ENCODE data around the gene GPD1L.
"Not testable (repeated sequence)": the region's sequence is repeated elsewhere in the genome, so short reads cannot be mapped to it uniquely, and the experiment has no call there.

GPD1L gene

DNA sequence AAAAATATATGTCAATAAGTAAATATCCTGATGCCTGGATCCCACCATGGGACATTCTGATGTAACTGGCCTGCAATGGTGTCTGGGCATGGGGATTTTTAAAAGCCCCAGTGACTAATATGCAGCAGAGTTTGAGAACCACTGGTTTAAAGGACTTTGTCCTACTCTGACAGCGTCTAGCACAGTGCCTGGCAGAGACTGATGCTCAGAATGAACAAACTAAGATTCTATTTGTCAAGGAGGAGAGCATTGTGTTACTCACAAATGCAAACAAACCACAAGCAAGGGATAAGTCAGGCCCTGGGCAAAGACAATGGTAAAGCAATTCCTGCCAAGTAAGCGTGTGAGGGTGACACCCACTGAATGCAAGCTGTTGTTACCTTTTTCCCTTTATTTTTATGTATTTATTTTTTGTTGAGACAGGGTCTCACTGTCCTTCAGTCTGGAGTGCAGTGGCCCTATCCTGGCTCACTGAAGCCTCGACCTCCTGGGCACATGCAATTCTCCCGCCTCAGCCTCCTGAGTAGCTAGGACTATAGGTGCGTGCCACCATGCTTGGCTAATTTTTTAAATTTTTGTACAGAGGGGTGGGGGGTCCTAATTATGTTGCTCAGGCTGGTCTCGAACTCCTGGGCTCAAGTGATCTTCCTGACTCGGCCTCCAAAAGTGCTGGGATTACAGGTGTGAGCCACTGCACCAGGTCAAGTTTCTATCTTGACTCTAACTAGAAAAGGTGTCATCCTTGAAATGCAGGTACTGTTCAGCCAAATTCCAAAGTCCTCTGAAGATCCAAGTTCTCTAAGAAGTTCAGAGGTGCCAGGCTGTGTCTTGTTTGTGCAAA is 909 bp upstream of the GPD1L start:
- no peak for DNase-seq (ENCODE audit: low read depth)

DNA sequence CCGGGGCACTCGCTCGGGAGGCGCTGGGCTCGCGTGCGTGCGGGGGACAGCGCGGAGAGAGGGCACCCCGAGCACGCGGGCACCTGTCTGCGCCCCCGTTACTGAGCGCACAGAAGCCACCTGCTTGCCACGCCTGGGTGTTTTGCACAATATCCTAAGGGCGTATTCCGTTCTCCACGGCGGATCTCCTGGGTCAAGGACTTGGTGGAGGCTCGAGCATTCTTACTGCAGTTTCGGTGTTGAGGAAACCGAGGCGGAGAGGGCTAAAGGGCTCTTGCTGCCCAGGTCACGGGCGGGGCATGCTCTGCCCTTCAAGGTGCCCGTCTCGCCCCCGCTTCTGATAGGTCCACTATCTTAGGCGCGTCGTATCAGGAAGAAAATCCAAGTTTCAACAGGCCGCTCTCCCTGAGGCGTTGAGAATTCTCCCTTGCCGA is 526 bp downstream of the GPD1L start:
- DNase-seq (ENCODE audit: low read depth): no peak

DNA sequence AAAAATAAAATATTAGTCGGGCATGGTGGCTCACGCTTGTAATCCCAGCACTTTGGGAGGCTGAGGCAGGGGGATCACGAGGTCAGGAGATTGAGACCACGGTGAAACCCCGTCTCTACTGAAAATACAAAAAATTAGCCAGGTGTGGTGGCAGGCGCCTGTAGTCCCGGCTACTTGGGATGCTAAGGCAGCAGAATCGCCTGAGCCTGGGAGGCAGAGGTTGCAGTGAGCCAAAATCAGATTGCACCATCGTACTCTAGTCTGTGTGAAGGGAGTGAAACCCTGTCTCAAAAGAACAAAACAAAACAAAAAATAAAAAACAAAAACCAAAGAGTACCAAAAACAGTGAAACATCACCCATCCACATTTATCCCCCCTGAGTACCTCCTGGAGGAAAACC is 1.8 kb downstream of the GPD1L start:
- not testable (repeated sequence) for DNase-seq (ENCODE audit: low read depth)

DNA sequence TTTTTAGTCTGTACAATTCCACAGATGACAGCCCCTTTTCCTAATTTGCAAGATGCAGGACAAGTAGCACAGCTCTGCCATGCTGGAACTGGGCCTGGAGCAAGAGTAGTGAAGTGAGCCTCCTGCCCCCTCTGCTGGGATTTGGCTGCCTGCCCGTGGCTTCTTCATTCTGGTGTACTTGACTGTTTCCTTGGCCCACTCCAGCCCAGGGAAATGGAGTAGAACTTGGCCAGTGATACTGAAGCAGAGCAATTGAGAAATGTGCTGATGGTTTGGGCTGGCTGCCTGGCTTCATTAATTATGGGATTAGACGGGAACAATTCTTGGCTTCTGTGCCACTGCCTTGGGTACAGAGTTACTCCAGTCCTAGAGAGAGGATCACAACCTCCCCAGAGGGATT is 2.8 kb downstream of the GPD1L start:
- DNase-seq (ENCODE audit: low read depth): no peak

DNA sequence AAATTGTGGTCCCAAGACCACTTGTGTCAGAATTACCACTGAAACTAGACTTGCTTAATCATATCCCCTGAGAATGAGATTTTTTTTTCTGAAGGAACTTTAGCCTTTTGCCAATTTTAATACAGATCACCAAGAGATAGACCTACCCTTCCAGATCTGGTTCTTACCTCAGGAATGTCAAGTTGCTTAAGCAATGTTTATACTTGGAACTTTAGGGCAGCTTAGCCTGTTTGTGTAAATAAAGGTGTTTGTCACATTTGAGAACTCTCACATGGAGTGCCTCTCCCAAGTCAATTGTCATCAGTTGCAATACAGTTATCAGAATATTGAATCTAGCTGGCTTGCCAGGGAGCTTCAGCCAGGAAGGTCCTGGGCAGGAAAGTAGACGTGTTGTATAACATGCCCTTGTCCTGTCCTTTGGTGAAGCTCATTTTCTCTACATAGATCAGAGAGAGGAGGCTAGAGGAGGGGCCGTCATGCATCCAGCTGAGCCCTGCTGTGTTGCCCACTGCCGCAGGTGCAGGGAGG is 3.9 kb downstream of the GPD1L start:
- no peak for DNase-seq (ENCODE audit: low read depth)

DNA sequence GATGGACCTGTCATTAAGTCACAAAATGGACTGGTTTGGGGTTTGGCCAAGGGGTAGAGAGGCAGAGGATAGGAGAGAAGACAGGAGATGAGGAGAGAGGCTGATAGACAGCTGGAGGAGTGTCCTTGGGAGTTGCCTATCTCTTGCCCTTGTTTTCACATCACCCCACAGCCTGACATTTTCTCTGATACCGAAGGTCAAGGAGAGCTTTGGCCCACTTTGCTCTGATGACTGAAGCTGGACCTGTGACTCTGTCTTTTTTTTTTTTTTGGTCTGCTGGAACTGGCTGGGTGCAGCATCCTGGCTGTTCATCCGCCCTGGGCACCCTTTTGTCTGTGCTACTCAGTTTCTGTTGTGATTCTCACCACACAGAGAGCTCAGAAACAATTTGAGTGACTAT is 5.1 kb downstream of the GPD1L start:
- no peak for DNase-seq (ENCODE audit: low read depth)

DNA sequence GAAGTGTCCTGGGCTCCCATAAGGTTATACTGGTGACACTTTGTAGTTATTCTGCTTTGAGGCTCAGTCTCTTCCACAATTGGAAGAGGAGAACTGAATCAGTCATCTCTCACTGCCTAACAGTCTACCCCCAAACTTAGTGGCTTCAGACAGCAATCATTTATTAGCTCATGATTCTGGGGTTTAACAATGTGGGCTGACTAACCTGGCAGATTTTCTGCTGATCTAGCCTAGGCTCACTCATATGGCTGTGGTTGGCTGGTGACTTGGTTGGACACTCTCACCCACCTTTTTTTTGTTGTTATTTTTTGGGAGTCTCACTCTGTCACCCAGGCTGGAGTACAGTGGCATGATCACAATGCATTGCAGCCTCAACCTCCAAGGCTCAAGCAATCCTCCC is 7.1 kb downstream of the GPD1L start:
- DNase-seq (ENCODE audit: low read depth): no peak

DNA sequence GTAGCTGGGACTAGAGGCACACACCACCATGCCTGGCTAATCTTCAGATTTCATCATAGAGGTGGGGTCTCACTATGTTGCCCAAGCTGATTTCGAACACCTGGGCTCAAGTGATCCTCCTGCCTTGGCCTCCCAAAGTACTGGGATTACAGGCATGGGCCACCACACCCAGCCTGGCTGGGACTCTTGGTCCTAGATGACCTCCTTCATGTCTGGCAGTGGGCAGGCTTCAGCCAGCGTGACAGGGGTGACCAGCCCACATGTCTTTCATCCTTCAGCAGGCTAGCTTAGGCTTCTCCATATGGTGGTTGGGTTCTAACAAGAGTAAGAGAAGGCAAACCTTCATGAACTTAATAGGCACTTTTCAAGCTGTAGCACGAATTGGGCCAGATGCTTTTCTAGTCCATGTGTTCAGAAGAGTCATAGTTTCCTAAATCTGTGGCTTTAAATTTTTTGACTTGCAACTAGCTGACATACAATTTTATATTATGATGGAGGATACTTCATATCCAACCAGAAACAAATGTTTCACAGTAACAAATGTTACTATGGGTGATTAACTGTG is 7.6 kb downstream of the GPD1L start:
- DNase-seq (ENCODE audit: low read depth): no peak

DNA sequence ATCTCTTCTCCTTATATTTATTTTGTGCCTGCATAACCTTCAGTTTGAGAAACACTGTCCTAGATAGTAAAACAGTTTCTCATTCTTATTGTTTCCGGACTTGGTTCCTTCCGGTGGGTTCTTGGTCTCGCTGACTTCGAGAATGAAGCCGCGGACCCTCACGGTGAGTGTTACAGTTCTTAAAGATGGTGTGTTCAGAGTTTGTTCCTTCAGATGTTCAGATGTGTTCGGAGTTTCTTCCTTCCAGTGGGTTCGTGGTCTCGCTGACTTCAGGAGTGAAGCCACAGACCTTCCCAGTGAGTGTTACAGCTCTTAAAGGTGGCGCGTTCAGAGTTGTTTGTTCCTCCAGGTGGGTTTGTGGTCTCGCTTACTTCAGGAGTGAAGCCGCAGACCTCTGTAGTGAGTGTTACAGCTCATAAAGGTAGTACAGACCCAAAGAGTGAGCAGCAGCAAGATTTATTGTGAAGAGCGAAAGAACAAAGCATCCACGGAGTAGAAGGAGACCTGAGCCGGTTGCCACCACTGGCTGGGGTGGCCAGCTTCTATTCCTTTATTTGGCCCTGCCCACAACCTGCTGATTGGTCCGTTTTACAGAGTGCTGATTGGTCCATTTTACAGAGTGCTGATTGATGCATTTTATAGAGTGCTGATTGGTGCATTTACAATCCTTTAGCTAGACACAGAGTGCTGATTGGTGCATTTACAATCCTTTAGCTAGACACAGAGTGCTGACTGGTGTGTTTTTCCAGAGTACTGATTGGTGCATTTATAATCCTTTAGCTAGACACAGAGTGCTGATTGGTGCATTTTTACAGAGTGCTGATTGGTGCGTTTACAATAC is 8.3 kb downstream of the GPD1L start:
- DNase-seq (ENCODE audit: low read depth): peak; percentile 48

DNA sequence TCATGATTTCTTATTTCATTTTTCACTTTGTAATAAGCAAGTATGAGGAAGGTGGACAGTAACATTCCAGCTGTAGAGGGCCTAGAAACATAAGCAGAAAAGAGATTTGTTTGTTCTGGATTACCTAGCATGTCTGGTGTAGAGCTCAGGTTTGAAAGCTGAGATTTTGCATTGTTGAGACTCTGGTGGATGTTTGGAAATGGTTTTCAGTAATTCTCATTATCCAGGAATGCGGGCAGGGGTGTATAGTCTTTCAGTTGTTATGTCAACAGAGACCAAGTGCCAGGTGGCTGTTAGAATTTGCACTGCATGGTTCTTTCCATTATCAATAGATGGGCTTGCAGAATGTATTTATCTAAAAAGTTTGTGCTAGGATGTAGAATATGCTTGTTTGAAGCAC is 10.9 kb downstream of the GPD1L start:
- DNase-seq (ENCODE audit: low read depth): no peak

DNA sequence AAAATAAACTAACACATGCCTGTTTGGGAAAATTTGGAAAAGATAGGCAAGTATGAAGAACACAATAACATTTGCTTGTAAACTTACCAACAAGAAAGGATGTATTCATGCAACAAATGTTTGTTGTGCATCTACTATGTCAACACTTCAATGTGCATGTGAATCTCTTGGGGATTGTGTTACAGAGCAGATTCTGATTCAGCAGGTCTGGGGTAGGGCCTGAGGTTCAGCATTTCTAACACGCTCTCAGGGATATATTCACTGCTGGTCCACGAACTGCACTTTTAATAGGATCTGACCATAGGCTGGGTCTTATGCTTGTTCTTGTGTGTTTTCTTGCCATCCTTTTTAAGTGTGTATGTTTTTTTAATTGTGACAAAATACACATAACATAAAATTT is 11.8 kb downstream of the GPD1L start:
- DNase-seq (ENCODE audit: low read depth): no peak

DNA sequence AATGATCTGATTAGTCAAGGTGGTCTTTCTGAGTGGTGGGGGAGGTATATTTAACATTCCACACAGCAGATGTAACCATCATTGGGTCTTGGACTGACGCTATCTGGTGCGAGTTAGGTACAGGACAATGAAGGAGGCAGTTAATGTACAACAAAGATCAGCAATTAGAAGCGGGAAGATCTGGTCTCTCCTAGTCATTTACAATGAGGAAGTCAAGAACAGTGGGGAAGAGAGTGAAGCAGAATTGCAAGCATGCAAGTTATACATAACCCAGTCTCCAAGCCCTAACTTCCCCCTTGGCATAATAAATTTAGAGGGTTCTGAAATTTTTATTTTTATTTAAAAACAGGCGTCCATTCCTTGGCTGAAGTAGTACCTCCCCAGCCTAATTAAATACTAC is 14.1 kb downstream of the GPD1L start:
- no peak for DNase-seq (ENCODE audit: low read depth)

DNA sequence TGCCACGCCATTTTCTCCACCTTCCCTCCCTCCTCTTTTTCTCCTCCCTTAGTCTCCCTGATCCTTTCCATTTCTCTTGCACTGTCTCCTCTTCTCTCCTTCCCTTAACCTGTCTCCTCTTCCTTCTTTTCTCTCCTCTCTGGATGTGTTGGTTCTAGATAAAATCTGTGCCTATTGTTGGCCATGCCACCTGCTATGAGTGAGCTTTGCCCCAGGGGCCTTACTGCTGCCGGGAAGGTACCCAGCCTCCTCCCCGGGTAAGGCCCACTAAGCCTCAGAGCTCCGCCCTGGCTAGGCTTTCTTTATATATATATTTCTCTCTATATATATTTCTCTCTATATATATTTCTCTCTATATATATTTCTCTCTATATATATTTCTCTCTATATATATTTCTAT is 14.7 kb downstream of the GPD1L start:
- no peak for DNase-seq (ENCODE audit: low read depth)

DNA sequence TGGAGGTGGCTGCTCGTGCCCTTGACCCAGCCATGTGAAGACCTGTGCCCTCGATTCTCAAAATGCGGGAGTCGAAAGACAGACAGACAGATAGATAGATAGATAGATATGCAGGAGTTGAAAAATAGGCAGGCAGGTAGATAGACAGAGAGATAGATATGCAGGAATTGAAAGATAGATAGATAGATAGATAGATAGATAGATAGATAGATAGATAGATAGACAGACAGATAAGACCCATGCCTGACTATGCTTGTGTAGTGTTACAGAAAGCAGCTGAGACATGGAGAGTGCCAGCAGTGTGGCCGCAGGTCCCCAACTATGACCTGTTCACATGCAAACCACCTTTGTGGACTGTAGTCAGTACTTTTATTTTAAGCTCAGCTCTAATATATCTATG is 17.2 kb downstream of the GPD1L start:
- DNase-seq (ENCODE audit: low read depth): no peak

DNA sequence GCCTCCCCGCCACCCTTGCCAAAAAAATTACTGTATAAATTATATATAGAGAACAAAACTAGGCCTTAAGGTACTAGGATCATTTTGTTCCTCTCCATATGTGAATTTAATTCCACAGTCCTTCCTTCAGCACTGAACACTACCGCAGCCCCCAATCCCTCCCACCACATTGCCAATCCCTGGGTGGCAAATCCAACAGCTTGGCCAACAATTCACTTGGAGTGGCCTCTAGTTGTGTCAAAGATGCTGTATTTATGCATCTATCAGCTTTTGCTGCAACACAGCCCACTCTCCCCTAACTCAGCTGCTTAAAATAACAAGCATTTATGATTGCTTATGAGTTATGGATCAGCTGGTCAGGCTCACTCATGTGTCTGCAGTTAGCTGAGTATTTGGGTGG is 18.6 kb downstream of the GPD1L start:
- DNase-seq (ENCODE audit: low read depth): no peak

DNA sequence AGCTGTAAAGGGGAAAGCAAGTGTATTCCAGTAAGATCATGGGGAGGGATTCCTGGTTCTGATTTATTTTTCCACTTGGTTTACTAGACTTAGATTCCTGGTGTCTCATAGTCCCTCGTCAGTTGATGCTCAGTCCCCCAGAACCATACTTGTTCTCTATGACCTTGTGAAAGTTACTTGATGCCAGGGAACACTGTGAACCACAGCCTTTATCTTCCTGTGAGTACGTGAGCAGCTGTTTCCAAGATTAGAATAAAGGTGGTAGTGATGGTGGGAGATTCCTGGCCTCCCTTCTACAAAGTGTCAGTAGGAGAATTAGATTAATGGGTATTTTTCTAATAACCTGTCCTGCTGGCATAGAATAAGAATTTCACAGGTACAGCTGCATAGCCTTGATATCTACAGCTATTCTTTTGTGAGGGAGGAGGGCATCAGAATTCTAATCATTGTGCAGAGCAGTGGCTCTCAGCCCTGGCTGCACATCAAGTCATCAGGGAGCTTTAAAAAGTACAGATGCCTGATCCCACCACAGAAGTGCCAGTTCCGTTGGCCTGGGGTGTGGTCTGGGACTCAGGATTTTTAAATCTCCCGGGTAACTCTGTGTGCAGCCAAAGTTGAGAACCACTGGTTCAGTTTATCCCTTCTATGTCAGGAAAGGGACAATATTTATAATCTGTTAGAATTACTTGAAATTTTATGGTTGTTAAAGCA is 20.0 kb downstream of the GPD1L start:
- DNase-seq (ENCODE audit: low read depth): no peak

DNA sequence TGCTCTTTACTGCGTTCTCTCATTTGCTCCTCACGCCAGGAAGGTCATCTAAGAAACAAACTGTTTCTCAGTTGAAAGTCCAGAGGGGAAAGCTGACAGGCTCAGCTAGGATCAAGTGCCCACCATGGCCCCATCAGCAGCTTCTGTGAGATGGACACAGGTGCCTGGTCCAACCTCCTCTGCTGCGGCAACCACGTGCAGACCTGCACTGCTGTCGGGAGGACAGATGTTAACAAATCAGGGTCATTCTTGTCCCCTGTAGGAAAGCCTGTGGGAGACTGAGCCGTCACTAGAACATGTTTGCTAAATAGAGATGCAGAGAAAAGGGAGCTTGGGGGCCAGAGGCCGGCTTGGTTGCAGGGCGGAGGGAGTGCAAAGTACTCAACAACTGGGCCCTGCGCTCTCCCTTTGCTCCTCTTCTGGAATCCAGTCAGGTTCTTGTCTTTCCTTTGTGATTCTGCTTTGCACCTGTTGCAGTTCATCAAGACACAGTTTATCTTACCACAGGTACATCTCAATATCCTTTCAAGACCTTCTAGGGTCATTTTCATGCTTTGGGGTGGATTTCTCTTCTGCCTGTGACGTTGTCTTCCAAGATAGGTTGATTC is 20.9 kb downstream of the GPD1L start:
- DNase-seq (ENCODE audit: low read depth): no peak

DNA sequence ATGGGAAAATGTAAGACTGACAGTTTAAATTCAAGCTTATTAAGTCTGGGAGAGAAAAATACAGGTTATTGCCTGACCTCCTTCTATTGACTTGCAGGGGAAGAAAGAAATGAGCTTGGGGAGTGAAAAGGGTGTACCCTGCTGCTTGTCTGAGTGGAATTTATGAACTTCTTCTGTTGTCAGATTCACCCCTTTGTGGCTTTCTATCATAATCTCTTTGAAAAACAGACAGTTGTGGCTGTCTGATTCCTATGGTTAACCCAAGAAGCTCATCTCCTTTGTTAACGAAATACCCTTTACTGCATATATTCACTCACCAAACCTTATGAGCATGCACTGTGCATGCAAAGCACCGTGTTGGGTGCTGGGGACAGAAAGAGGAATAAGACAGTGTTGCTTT is 22.5 kb downstream of the GPD1L start:
- DNase-seq (ENCODE audit: low read depth): no peak

DNA sequence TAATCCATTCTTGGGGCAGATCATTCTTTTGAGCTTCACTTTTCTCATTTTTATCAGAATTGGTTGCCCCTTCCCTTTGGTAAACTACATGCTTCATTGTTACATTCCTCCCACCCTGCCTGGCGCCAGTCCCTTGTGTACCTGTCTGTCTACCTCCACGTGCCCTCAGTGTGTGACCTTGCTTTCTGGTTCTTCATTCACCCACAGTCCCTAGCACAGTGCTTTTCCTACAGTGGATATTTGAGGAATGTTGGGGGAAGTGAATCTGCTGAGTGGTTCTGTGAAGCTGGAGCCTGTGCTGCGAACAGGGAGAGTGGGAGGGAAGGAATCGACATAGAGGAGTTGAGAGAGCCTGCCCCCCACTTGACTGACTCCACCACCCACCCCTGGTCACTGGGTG is 23.4 kb downstream of the GPD1L start:
- no peak for DNase-seq (ENCODE audit: low read depth)

DNA sequence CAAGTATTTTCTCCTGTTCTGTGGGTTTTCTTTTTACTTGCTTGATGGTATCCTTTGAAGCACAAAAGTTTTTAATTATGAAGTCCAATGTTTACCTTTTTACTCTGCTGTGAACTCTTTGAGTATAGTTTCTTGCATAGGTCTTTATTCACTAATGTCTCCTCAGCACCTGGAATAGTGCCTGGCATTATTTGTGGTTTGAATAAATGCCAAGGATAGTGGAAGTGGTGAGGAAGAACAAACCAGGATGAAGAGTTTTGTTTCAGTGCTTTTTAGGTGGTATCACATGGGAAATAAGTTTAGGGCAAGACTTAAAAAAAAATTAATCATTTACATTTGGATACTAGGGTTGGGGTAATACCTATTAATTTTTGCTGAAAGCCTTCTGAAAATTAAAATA is 25.7 kb downstream of the GPD1L start:
- DNase-seq (ENCODE audit: low read depth): no peak

DNA sequence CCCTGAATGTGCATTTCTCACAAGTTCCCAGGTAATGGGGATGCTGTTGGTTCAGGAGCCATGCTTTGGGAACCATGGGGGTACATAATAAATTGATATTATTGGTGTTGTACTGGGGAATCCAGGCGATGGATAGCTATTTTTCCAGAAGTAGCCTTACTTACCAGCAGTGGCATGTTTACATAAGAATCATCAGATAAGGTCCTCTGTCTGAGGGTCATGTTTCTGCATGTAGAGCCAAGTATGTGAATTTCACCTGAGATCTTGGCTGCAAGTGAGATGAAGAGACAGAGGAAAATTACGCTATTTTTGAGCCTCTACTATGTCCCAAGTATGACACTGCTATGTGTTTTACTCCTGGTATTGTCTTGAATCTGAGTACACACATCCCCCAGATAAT is 26.3 kb downstream of the GPD1L start:
- no peak for DNase-seq (ENCODE audit: low read depth)

DNA sequence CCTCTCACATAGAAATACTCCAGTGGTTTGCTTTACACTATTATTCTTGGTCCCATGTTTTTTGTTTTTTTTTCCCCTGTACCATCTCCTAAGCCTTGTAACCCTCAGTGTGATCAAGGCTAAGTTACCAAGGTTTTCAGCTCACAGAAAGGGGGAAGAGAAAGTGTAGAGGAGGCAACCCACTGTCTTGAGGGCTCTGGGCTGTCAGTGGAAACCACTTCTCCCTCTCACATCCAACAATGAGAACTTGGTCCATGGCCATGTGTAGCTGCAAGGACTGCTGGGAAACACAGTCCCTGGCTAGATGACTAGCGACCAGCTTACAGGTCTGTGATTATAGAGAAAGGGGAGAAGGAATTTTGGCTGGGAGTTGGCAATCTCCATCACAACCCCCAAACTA is 30.3 kb downstream of the GPD1L start:
- DNase-seq (ENCODE audit: low read depth): no peak
